ENCODE data around the gene RNF149.

The RNF149 gene

GRCh38 chr2:101265893-101266499 is 42.5 kb downstream of the RNF149 start:
- Histone ChIP-seq H3K27me3 (ENCODE audit: insufficient read depth, low read depth) (no peaks in the 10 kb centered on the region), H3K9ac (no peak overlapping the region), H3K4me2 (no peak overlapping the region), H2AFZ (ENCODE audit: low read depth) (no peak overlapping the region), H4K20me1 (ENCODE audit: insufficient read depth) (no peaks in the 10 kb centered on the region), H3K4me3 (IDR thresholded peaks at IDR 0.05; ENCODE audit: insufficient read depth, low read depth, low read length) (no peak overlapping the region), H3K36me3 (ENCODE audit: insufficient read depth) (peaks cover 8% of the 10 kb centered on the region; the same call in 1 of the 2 replicates), H3K27ac (no peak overlapping the region), H3K79me2 (ENCODE audit: insufficient read depth, low read depth) (no peaks in the 10 kb centered on the region), H3K4me1 (ENCODE audit: low read depth, poor library complexity, severe bottlenecking) (peaks cover 8% of the 10 kb centered on the region)
- no peak for TF ChIP-seq CTCF (conservative IDR thresholded peaks at IDR 0.05; ENCODE audit: low read depth, low read length)

GRCh38 chr2:101264360-101264939 is 44.1 kb downstream of the RNF149 start:
- peaks cover 8% of the 10 kb centered on the region; the same call in 1 of the 2 replicates for H3K36me3 ChIP-seq (ENCODE audit: insufficient read depth)
- no peak for TF ChIP-seq CTCF (conservative IDR thresholded peaks at IDR 0.05; ENCODE audit: low read depth, low read length)

GRCh38 chr2:101263377-101263800 is 45.1 kb downstream of the RNF149 start:
- no peak overlapping the region for H3K4me2 ChIP-seq
- H3K4me1 ChIP-seq (ENCODE audit: low read depth, poor library complexity, severe bottlenecking) = peaks cover 8% of the 10 kb centered on the region
- no peak overlapping the region for H3K9ac ChIP-seq
- H4K20me1 ChIP-seq (ENCODE audit: insufficient read depth) = no peaks in the 10 kb centered on the region
- H3K79me2 ChIP-seq (ENCODE audit: insufficient read depth, low read depth) = no peaks in the 10 kb centered on the region
- H3K27me3 ChIP-seq (ENCODE audit: insufficient read depth, low read depth) = no peaks in the 10 kb centered on the region
- no peak overlapping the region for H3K4me3 ChIP-seq (IDR thresholded peaks at IDR 0.05; ENCODE audit: insufficient read depth, low read depth, low read length)
- no peak overlapping the region for H3K27ac ChIP-seq
- H3K36me3 ChIP-seq (ENCODE audit: insufficient read depth) = peaks cover 8% of the 10 kb centered on the region; the same call in 1 of the 2 replicates
- H2AFZ ChIP-seq (ENCODE audit: low read depth) = no peak overlapping the region
- TF ChIP-seq CTCF (conservative IDR thresholded peaks at IDR 0.05; ENCODE audit: low read depth, low read length) = no peak

More at GRCh38 chr2:101264360-101264939, 44.1 kb downstream of the RNF149 start:
- no peaks in the 10 kb centered on the region for H3K79me2 ChIP-seq (ENCODE audit: insufficient read depth, low read depth)
- no peaks in the 10 kb centered on the region for H3K27me3 ChIP-seq (ENCODE audit: insufficient read depth, low read depth)
- no peak overlapping the region for H2AFZ ChIP-seq (ENCODE audit: low read depth)
- H3K4me3 ChIP-seq (IDR thresholded peaks at IDR 0.05; ENCODE audit: insufficient read depth, low read depth, low read length) = no peak overlapping the region
- no peaks in the 10 kb centered on the region for H4K20me1 ChIP-seq (ENCODE audit: insufficient read depth)
- no peak overlapping the region for H3K4me2 ChIP-seq
- peaks cover 8% of the 10 kb centered on the region for H3K4me1 ChIP-seq (ENCODE audit: low read depth, poor library complexity, severe bottlenecking)
- H3K27ac ChIP-seq = no peak overlapping the region
- H3K9ac ChIP-seq = no peak overlapping the region

GRCh38 chr2:101262142-101262541 is 46.4 kb downstream of the RNF149 start:
- H2AFZ ChIP-seq (ENCODE audit: low read depth) = no peak overlapping the region
- H3K9ac ChIP-seq = no peak overlapping the region
- no peaks in the 10 kb centered on the region for H3K79me2 ChIP-seq (ENCODE audit: insufficient read depth, low read depth)
- no peaks in the 10 kb centered on the region for H3K27me3 ChIP-seq (ENCODE audit: insufficient read depth, low read depth)
- H3K4me3 ChIP-seq (IDR thresholded peaks at IDR 0.05; ENCODE audit: insufficient read depth, low read depth, low read length) = no peak overlapping the region
- peaks cover 8% of the 10 kb centered on the region; the same call in 1 of the 2 replicates for H3K36me3 ChIP-seq (ENCODE audit: insufficient read depth)
- no peak overlapping the region for H3K27ac ChIP-seq
- H3K4me1 ChIP-seq (ENCODE audit: low read depth, poor library complexity, severe bottlenecking) = peaks cover 8% of the 10 kb centered on the region
- H4K20me1 ChIP-seq (ENCODE audit: insufficient read depth) = no peaks in the 10 kb centered on the region
- no peak overlapping the region for H3K4me2 ChIP-seq
- TF ChIP-seq CTCF (conservative IDR thresholded peaks at IDR 0.05; ENCODE audit: low read depth, low read length) = no peak
